Measurements from ENCODE around the gene ARNT2.

ARNT2 gene

GRCh38 chr15:80599359-80599758 is 195.2 kb downstream of the ARNT2 start:
- no peak for DNase-seq

GRCh38 chr15:80600626-80601025 is 196.4 kb downstream of the ARNT2 start:
- DNase-seq = no peak

- DNase-seq = no peak
These were observed 197.1 kb downstream of the ARNT2 start for GRCh38 chr15:80601256-80601655.

DNA sequence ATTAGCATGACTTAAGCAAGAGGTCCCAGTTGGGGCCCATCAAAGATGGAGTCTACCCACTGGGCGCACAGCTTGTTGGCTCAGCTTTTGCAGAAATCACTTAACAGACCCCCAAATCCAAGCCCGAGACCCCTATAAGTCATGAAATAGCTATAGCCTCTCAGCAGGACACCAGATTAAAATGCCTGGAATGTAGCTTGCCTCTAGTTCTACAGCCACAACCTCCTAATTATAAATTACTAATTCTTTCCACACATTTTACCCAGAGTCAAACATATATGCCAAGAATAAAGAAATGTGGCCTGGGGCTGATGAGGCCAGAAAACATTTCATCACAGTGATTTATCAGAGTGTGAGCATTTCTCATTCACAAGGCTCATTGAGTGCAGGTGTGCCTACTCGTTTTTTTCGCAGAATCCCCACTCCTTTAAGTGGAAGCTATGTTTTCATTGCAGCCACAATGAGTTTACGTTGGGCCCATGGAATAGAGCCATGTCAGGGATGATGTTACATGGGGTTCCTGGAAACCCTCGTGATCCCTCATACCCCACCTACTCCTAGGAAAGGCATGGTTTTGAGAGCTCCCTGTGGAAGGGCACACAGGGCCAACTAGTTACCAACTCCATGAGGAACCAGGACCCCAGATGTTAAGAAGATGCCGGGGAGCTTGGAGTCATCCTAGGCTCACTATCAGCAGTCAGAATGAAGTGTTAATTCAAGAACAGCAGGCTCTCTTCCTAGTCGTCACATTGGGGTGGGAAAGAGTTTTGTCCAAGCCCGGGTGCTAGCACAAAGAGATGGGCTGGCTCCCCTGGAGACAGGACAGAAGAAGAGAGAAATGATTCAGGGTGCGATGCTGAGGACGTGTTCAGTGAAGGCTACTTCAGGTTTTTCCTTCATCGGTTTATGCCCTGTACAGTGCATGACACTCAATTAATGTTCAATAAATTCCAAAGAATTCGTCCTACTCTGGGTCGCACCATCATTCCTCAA is 200.7 kb downstream of the ARNT2 start:
- DNase-seq = no peak

GRCh38 chr15:80605591-80606150 is 201.5 kb downstream of the ARNT2 start:
- no peak for DNase-seq

- DNase-seq = no peak
These were observed 202.4 kb downstream of the ARNT2 start for GRCh38 chr15:80606511-80607071.

- DNase-seq = no peak
These were observed 203.3 kb downstream of the ARNT2 start for GRCh38 chr15:80607287-80607980.

DNA sequence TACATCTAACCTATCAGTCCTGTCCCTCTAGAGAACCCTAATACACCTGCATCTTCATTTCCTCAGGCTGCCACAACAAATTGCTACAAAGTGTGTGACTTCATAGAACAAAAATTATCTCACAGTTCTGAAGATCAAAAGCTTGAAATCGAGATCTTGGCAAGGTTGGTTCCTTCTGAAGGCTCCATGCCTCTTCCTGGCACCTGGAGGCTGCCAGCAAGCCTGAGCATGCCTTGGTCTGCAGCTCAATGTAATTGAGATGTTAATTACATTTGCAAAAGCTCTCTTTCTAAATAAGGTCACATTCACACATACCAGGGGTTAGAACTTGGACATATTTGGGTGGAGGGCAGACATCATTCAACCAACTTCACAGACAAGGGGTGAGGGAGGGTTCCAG is 204.5 kb downstream of the ARNT2 start:
- no peak for DNase-seq

GRCh38 chr15:80609091-80609490 is 204.9 kb downstream of the ARNT2 start:
- DNase-seq = no peak

- DNase-seq = no peak
These were observed 205.3 kb downstream of the ARNT2 start for GRCh38 chr15:80609512-80609946.

GRCh38 chr15:80611543-80612080 is 207.4 kb downstream of the ARNT2 start:
- no peak for DNase-seq

DNA sequence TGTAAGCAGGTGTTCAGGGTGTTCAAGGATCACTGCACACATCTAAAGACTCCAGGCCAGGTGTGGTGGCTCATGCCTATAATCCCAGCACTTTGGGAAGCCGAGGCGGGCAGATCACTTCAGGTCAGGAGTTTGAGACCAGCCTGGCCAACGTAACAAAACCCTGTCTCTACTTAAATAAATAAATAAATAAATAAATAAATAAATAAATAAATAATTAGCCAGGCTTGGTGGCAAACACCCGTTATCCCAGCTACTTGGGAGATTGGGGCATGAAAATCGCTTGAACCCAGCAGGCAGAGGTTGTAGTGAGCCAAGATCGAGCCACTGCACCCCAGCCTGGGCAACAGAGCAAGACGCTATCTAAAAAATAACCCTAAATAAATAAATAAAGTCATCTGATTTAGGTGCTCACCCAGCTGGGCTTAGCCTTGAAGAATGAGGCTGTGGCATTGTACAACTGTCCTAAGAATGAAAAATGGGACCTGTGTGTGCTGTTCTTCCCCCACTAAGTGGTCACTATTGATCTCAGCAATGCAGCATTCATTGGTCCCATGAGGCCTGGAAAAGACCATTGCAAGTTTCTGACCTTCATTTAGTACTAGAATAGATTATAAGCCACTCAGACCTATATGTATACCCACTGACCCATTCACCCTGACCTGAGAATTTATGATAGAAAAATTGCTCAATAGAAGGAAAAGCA is 208.1 kb downstream of the ARNT2 start:
- no peak for DNase-seq

- DNase-seq = no peak
These were observed 209.7 kb downstream of the ARNT2 start for GRCh38 chr15:80613762-80614365.

- DNase-seq = no peak
These were observed 210.7 kb downstream of the ARNT2 start for GRCh38 chr15:80614711-80615360.

GRCh38 chr15:80615361-80615736 is 211.2 kb downstream of the ARNT2 start:
- no peak for DNase-seq

GRCh38 chr15:80615783-80616391 is 211.7 kb downstream of the ARNT2 start:
- no peak for DNase-seq

- DNase-seq = no peak
These were observed 214.7 kb downstream of the ARNT2 start for GRCh38 chr15:80618685-80619400.

GRCh38 chr15:80619680-80620079 is 215.5 kb downstream of the ARNT2 start:
- no peak for DNase-seq

GRCh38 chr15:80620141-80620540 is 216.0 kb downstream of the ARNT2 start:
- no peak for DNase-seq

- DNase-seq = no peak
These were observed 216.7 kb downstream of the ARNT2 start for GRCh38 chr15:80620931-80621330.

Data from T-helper 1 cell (primary cell).